DOHH2 (cell line): ENCODE results near the gene SLC6A16.
A peak's percentile ranks its signal among the peaks of the same experiment; 100 is the strongest.
"Not testable (repeated sequence)": the region's sequence is repeated elsewhere in the genome, so short reads cannot be mapped to it uniquely, and the experiment has no call there.

ENCODE experiments used
- H3F3A ChIP-seq: fragments of 200-600 bp; sonication (generic), shearing (Covaris generic); 2 replicates; pipeline ENCODE4 v1.6.0; 2016; ENCODE audit warnings: antibody characterized with exemption, mild to moderate bottlenecking; ENCODE audit not compliant: control insufficient read depth, insufficient read depth
- H3K27ac ChIP-seq: fragments of 200-600 bp; sonication (generic); 2 replicates; pipeline ENCODE4 v1.5.1; 2014; ENCODE audit warnings: low read depth, mild to moderate bottlenecking, low read length, moderate library complexity
- H3K27me3 ChIP-seq: fragments of 200-600 bp; sonication (generic); 2 replicates; pipeline ENCODE4 v1.6.1; 2014; ENCODE audit warnings: mild to moderate bottlenecking, low read length, mixed read lengths; ENCODE audit not compliant: control insufficient read depth
- H3K36me3 ChIP-seq: fragments of 200-600 bp; sonication (generic); 2 replicates; pipeline ENCODE4 v1.6.1; 2014; ENCODE audit warnings: mild to moderate bottlenecking, low read length, moderate library complexity, mixed read lengths; ENCODE audit not compliant: control insufficient read depth
- H3K4me1 ChIP-seq: fragments of 200-600 bp; sonication (generic); 2 replicates; pipeline ENCODE4 v1.6.1; 2014; ENCODE audit warnings: mild to moderate bottlenecking, low read length, mixed read lengths; ENCODE audit not compliant: control insufficient read depth
- H3K4me2 ChIP-seq: fragments of 200-600 bp; sonication (generic); 2 replicates; pipeline ENCODE4 v1.6.0; 2014; ENCODE audit warnings: mild to moderate bottlenecking, low read length, moderate library complexity
- H3K4me3 ChIP-seq: fragments of 200-600 bp; sonication (generic); 2 replicates; pipeline ENCODE4 v1.5.1; 2014; ENCODE audit warnings: mild to moderate bottlenecking, low read length, mixed read lengths
- H3K79me2 ChIP-seq: fragments of 200-600 bp; sonication (generic); 2 replicates; pipeline ENCODE4 v1.6.1; 2014; ENCODE audit warnings: mild to moderate bottlenecking, low read length, mixed read lengths; ENCODE audit not compliant: control insufficient read depth
- H3K9me2 ChIP-seq: fragments of 200-600 bp; sonication (generic); replicated peaks from 2 replicates; pipeline ENCODE4 v1.6.1; 2014; ENCODE audit warnings: mild to moderate bottlenecking, low read length, mixed read lengths; ENCODE audit not compliant: control insufficient read depth
- H3K9me3 ChIP-seq: fragments of 200-600 bp; sonication (generic); 2 replicates; pipeline ENCODE4 v1.6.1; 2014; ENCODE audit warnings: antibody characterized with exemption, low read length, mixed read lengths; ENCODE audit not compliant: control insufficient read depth, insufficient read depth
- H4K20me1 ChIP-seq: fragments of 200-600 bp; sonication (generic); 2 replicates; pipeline ENCODE4 v1.6.0; 2014; ENCODE audit warnings: low read depth, mild to moderate bottlenecking, antibody characterized with exemption, low read length, moderate library complexity; ENCODE audit not compliant: control insufficient read depth, insufficient read depth
- CTCF ChIP-seq: fragments of 200-600 bp; sonication (generic); IDR thresholded peaks from one replicate; pipeline ENCODE4 v1.5.1; 2014; ENCODE audit warnings: antibody characterized with exemption, mild to moderate bottlenecking, low read depth, low read length; ENCODE audit not compliant: poor library complexity, severe bottlenecking
- EZH2phosphoT487 ChIP-seq: fragments of 200-600 bp; sonication (generic); IDR thresholded peaks from 2 replicates; pipeline ENCODE4 v1.6.1; 2017; ENCODE audit warnings: borderline replicate concordance, mild to moderate bottlenecking, antibody characterized with exemption, low read length, moderate library complexity, mixed read lengths

Gene SLC6A16

GRCh38 chr19:49301866-49302252 is 23.1 kb downstream of the SLC6A16 start:
- no peaks in the 10 kb centered on the region for H3K79me2 ChIP-seq
- H4K20me1 ChIP-seq = no peaks in the 10 kb centered on the region
- H3K9me3 ChIP-seq = no peaks in the 10 kb centered on the region
- TF ChIP-seq CTCF (no peak), EZH2phosphoT487 (no peak)
- no peak overlapping the region for H3K27ac ChIP-seq
- no peaks in the 10 kb centered on the region for H3K36me3 ChIP-seq
- no peaks in the 10 kb centered on the region for H3K9me2 ChIP-seq
- H3K4me3 ChIP-seq = no peak overlapping the region
- no peaks in the 10 kb centered on the region for H3K27me3 ChIP-seq
- peaks cover 22% of the 10 kb centered on the region for H3K4me1 ChIP-seq
- H3F3A ChIP-seq = peaks cover 11% of the 10 kb centered on the region; the same call in 1 of the 2 replicates
- no peak overlapping the region for H3K4me2 ChIP-seq

- H3K4me1 ChIP-seq = peaks cover 16% of the 10 kb centered on the region
- H3F3A ChIP-seq = peaks cover 11% of the 10 kb centered on the region; the same call in 1 of the 2 replicates
- TF ChIP-seq CTCF (peak; percentile 99), EZH2phosphoT487 (no peak)
- H4K20me1 ChIP-seq = no peaks in the 10 kb centered on the region
- no peaks in the 10 kb centered on the region for H3K27me3 ChIP-seq
- H3K9me2 ChIP-seq = no peaks in the 10 kb centered on the region
- no peaks in the 10 kb centered on the region for H3K36me3 ChIP-seq
- H3K9me3 ChIP-seq = no peaks in the 10 kb centered on the region
- H3K4me3 ChIP-seq = peak overlapping the region; percentile 63
- no peaks in the 10 kb centered on the region for H3K79me2 ChIP-seq
- H3K27ac ChIP-seq = no peak overlapping the region
- peak overlapping the region; percentile 77 for H3K4me2 ChIP-seq
Measured at GRCh38 chr19:49301165-49301865, 23.7 kb downstream of the SLC6A16 start.

GRCh38 chr19:49298653-49299052 is 26.3 kb downstream of the SLC6A16 start:
- not testable (repeated sequence) for H3K9me2 ChIP-seq, H3K4me3 ChIP-seq, H3K27ac ChIP-seq, H3K9me3 ChIP-seq, H4K20me1 ChIP-seq, H3K79me2 ChIP-seq, H3K27me3 ChIP-seq, H3K36me3 ChIP-seq, H3K4me2 ChIP-seq
- H3K4me1 ChIP-seq = peaks cover 14% of the 10 kb centered on the region
- peaks cover 11% of the 10 kb centered on the region; the same call in 1 of the 2 replicates for H3F3A ChIP-seq

- Histone ChIP-seq H3F3A (peaks cover 3% of the 10 kb centered on the region; the same call in 1 of the 2 replicates), H3K9me2 (no peaks in the 10 kb centered on the region), H3K36me3 (no peaks in the 10 kb centered on the region), H3K4me2 (no peak overlapping the region), H4K20me1 (no peaks in the 10 kb centered on the region), H3K4me1 (peaks cover 9% of the 10 kb centered on the region), H3K27me3 (no peaks in the 10 kb centered on the region), H3K79me2 (no peaks in the 10 kb centered on the region), H3K9me3 (no peaks in the 10 kb centered on the region), H3K4me3 (no peak overlapping the region), H3K27ac (no peak overlapping the region)
- no peak for TF ChIP-seq CTCF
- no peak for TF ChIP-seq EZH2phosphoT487
Measured at GRCh38 chr19:49297403-49297802, 27.6 kb downstream of the SLC6A16 start.
